GOT3 (cell line): ENCODE data around the gene EIPR1.

Experiments
- DNase-seq: peaks from one replicate; lab custom pipeline; 2025; ENCODE audit warnings: mixed read lengths; lab: John Stamatoyannopoulos, UW

EIPR1 gene

GRCh38 chr2:3267869-3268704 is 109.5 kb downstream of the EIPR1 start:
- DNase-seq: no peak

- DNase-seq: no peak
Measured at GRCh38 chr2:3266925-3267867, 110.4 kb downstream of the EIPR1 start.

GRCh38 chr2:3265981-3266924 is 111.4 kb downstream of the EIPR1 start:
- DNase-seq: no peak

DNA sequence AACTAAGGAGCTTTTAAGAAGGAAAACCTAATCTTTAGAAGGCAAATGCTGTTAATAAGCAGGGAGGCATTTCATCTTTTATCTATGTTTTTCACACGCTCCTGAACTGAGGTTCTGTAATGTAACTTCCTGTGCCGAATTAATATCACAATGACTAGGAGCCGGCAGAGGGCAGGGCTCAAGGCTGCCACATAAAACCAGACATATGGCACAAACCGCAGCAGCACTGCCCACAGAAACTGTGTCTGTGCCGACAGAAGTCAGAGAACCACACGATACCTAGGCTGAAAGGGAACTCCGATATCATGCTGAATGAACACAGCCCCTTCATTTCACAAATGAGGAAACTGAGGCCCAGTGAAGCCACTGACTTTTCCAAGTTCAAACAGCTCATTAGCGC is 112.1 kb downstream of the EIPR1 start:
- no peak for DNase-seq

DNA sequence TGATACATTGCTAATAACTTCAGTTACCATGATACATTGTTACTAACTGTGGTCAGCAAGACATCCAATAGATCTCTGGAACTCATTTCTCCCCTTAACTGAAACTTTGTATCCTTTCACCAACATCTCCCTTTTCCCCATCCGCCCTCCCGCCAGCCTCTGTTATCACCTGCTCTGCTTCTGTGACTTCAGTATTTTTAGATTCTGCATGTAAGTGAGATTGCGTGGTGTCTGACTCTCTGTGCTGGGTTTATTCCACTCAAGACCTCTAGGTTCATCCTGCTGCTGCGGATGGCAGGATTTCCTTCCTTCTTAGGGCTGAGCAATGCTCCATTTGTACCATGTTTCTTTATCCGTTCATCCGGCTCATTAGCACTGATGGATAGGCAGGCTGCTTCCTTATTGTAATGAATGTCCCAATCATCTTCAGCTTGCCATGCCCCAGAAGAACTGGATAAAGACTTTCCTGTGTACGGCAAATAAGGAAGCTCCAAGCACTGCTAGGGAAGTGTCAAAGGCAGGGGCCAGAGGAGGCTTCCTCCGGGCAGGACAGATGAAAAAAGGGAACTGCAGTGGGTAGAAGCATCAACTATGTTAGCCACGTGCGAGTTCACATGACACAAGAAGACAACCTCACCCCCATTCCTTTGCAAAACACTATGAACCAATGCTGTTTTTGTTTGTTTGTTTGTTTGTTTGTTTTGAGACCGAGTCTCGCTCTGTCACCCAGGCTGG is 113.4 kb downstream of the EIPR1 start:
- no peak for DNase-seq

DNA sequence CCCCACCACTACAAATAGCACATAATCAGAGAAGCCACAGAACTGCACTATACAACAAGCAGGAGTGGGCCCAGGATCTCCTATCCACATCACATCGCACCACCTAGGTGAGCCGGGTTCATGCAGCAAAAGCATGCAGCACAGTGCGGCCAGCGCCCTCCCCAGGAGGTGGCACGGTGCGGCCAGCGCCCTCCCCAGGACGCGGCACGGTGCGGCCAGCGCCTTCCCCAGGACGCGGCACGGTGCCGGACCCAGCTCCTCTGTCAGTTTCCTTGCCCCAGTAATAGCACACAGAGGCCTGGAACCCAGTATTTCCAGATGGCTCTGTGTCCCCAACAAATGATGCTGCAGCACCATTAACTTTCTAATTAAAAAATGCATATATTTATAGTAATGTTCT is 114.1 kb downstream of the EIPR1 start:
- no peak for DNase-seq

DNA sequence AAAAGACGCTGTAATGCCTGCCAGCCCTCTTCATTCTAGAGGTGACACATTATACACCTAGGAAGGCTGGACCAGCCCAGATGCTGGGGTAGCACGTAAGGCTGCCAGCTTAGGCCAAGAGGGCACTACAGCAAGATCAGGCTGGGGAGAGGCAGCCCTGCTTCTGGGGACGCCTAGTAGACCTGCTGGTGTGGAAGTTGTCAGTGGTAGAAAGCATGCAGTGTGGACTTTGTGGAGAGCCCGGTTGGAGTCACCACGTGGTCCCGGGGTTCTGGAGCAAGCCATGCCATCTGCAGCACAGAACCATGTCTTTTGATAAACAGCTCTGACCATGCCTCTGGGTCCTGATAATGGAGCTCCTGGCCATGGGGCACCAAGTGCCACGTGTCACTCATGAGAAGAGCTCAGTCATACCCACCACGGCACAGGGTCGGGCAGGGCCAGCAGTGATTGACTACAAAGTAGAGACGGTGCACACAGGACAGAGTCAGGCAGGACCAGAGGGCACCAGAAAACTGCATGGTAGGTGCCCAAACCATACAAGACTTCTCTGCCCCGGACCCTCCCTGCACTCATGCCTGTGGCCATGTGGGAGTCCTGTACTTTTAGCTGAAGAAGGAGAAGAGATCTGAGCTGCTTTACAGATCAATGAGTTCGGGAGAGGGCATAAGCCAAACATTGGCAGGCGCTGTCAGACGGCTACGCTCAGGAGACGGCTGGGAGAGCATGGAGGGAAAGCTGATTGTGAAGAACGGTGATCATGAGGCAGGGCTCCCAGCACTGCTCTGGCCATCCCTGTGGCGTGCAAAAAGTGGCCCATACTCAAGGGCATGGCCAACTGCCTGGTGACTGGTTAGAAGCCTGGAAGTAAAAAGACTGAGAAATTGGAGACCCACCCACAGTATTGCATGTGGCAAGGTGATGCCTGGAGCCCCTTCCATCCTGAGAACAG is 114.9 kb downstream of the EIPR1 start:
- no peak for DNase-seq

GRCh38 chr2:3261511-3261910 is 116.1 kb downstream of the EIPR1 start:
- no peak for DNase-seq

GRCh38 chr2:3260959-3261358 is 116.7 kb downstream of the EIPR1 start:
- no peak for DNase-seq

- DNase-seq: no peak
Measured at GRCh38 chr2:3257826-3258225, 119.8 kb downstream of the EIPR1 start.

- DNase-seq: no peak
Measured at GRCh38 chr2:3257166-3257565, 120.5 kb downstream of the EIPR1 start.

- DNase-seq: no peak
Measured at GRCh38 chr2:3256605-3257004, 121.0 kb downstream of the EIPR1 start.

- DNase-seq: no peak
Measured at GRCh38 chr2:3256157-3256556, 121.5 kb downstream of the EIPR1 start.

- no peak for DNase-seq
Measured at GRCh38 chr2:3254442-3254941, 123.1 kb downstream of the EIPR1 start.

DNA sequence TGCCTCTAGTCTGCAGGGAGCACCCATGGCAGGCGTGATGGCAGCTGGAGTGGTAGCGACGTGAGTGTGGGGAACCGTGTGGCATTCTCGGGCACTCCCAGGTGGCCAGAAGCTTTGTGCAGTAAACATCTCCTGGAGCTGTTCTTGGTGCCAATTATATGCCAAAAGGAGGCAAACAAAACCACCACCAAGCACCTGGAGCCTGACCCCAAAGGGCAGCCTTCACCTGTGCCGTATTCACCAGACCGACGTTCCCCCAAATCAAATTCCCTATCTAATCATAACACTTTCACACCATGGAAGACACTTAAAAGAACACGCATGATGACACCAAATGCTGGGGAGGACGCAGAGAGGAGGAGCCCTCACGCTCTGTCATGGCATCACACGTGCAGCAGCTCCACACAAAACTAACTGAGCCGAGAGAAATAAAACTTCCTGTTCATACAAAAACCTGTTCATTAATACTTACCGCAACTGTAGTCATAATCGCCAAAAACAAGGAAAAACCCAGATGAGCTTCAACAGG is 123.6 kb downstream of the EIPR1 start:
- no peak for DNase-seq

DNA sequence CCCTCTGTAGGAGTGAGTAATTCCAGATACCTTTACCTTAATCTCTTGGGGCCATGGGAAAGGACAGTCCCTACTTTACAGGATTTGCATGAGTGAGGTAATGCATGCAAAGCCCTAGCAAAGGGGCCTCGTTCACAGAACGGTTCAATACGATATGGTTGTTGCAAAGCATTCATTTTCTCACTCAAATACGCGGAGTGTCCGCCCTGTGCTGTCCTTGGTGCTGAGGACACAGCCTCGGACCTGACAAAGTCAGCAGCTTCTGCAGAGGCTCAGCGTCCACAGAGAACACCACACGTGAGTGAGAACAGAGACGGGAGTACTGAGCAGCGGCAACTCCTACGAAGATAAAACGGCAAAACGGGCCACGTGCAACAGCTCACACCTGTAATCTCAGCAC is 125.7 kb downstream of the EIPR1 start:
- no peak for DNase-seq

- no peak for DNase-seq
Measured at GRCh38 chr2:3249476-3249962, 128.1 kb downstream of the EIPR1 start.

- no peak for DNase-seq
Measured at GRCh38 chr2:3248754-3249475, 128.7 kb downstream of the EIPR1 start.
